ENCODE results near the gene CHRND.

CHRND gene

DNA sequence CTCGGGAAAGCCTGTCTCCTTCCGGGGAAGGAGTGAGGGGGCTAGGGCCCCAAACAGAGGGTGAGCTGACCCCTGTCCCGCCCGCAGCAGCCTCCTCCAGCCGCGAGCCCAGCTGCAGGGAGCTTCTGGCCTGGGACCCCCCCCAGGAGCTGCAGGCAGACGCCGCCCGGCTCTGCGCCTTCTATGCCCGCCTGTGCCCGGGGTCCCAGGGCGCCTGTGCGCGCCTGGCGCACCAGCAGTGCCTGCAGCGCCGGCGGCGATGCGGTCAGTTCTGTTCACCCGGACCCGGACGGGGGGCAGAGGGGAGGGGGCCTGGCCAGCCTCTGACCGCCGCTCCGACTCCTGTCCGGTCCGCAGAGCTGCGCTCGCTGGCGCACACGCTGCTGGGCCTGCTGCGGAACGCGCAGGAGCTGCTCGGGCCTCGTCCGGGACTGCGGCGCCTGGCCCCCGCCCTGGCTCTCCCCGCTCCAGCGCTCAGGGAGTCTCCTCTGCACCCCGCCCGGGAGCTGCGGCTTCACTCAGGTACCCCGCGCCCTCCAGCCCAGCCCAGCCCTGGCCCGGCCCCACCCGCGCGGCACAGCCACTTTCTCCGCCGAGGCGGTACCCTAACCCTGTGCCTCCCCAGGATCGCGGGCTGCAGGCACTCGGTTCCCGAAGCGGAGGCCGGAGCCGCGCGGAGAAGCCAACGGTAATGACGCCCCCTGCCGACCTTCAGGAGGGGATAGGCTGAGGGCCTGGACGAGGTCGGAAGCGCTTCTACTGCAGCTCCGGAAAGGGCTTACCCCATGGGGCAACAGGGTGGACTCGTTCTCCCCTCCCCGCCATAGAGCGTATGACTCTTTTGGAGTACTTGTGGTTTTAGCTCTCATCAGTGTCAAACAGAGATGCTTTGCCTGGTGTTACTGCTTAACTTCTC is 2.0 kb upstream of the CHRND start (continued):
- TF ChIP-seq, protein P1, sequence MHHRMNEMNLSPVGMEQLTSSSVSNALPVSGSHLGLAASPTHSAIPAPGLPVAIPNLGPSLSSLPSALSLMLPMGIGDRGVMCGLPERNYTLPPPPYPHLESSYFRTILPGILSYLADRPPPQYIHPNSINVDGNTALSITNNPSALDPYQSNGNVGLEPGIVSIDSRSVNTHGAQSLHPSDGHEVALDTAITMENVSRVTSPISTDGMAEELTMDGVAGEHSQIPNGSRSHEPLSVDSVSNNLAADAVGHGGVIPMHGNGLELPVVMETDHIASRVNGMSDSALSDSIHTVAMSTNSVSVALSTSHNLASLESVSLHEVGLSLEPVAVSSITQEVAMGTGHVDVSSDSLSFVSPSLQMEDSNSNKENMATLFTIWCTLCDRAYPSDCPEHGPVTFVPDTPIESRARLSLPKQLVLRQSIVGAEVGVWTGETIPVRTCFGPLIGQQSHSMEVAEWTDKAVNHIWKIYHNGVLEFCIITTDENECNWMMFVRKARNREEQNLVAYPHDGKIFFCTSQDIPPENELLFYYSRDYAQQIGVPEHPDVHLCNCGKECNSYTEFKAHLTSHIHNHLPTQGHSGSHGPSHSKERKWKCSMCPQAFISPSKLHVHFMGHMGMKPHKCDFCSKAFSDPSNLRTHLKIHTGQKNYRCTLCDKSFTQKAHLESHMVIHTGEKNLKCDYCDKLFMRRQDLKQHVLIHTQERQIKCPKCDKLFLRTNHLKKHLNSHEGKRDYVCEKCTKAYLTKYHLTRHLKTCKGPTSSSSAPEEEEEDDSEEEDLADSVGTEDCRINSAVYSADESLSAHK (tag by site-specific recombination; IDR thresholded peaks at IDR 0.05), result no peak
- TF ChIP-seq YY2 (tag by site-specific recombination; IDR thresholded peaks at IDR 0.05) (no peak), ZNF548 (tag by site-specific recombination; IDR thresholded peaks at IDR 0.05) (no peak), ZFP69B (tag by site-specific recombination; IDR thresholded peaks at IDR 0.05) (no peak), SETDB1 (IDR thresholded peaks at IDR 0.05; ENCODE audit: insufficient read length, low read length) (no peak), ZEB2 (tag by site-specific recombination; IDR thresholded peaks at IDR 0.05) (peak; percentile 65; the same call in 1 of the 2 replicates), ZNF571 (tag by site-specific recombination; IDR thresholded peaks at IDR 0.05) (no peak), HOXA7 (CRISPR knock-in tag; IDR thresholded peaks at IDR 0.05; ENCODE audit: borderline replicate concordance) (no peak), PRDM1 (tag by site-specific recombination; IDR thresholded peaks at IDR 0.05) (no peak), WT1 (tag by site-specific recombination; IDR thresholded peaks at IDR 0.05) (no peak), ZNF529 (tag by site-specific recombination; IDR thresholded peaks at IDR 0.05; ENCODE audit: insufficient replicate concordance) (no peak), KLF8 (tag by site-specific recombination; IDR thresholded peaks at IDR 0.05) (peak; percentile 54; the same call in 1 of the 2 replicates), KLF1 (tag by site-specific recombination; IDR thresholded peaks at IDR 0.05) (peak; percentile 64), ZNF239 (tag by site-specific recombination; IDR thresholded peaks at IDR 0.05) (no peak), SCRT2 (tag by site-specific recombination; IDR thresholded peaks at IDR 0.05) (peak; percentile 53), ZNF660 (tag by site-specific recombination; IDR thresholded peaks at IDR 0.05) (peak; percentile 55; the same call in 1 of the 2 replicates), ZNF624 (tag by site-specific recombination; IDR thresholded peaks at IDR 0.05) (no peak), ZBTB21 (tag by site-specific recombination; IDR thresholded peaks at IDR 0.05) (no peak), ZNF76 (tag by site-specific recombination; IDR thresholded peaks at IDR 0.05; ENCODE audit: borderline replicate concordance, low read depth) (no peak), ZNF274 (IDR thresholded peaks at IDR 0.05; ENCODE audit: low read length) (no peak), ZNF274 (tag by site-specific recombination; IDR thresholded peaks at IDR 0.05; ENCODE audit: borderline replicate concordance) (no peak), ZNF121 (tag by site-specific recombination; IDR thresholded peaks at IDR 0.05) (no peak), ZBTB20 (tag by site-specific recombination; IDR thresholded peaks at IDR 0.05) (peak; percentile 77; the same call in 1 of the 2 replicates)
- TF ChIP-seq, protein P2, sequence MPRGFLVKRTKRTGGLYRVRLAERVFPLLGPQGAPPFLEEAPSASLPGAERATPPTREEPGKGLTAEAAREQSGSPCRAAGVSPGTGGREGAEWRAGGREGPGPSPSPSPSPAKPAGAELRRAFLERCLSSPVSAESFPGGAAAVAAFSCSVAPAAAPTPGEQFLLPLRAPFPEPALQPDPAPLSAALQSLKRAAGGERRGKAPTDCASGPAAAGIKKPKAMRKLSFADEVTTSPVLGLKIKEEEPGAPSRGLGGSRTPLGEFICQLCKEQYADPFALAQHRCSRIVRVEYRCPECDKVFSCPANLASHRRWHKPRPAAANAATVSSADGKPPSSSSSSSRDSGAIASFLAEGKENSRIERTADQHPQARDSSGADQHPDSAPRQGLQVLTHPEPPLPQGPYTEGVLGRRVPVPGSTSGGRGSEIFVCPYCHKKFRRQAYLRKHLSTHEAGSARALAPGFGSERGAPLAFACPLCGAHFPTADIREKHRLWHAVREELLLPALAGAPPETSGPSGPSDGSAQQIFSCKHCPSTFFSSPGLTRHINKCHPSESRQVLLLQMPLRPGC (tag by site-specific recombination; IDR thresholded peaks at IDR 0.05), result no peak
- TF ChIP-seq, protein P3, sequence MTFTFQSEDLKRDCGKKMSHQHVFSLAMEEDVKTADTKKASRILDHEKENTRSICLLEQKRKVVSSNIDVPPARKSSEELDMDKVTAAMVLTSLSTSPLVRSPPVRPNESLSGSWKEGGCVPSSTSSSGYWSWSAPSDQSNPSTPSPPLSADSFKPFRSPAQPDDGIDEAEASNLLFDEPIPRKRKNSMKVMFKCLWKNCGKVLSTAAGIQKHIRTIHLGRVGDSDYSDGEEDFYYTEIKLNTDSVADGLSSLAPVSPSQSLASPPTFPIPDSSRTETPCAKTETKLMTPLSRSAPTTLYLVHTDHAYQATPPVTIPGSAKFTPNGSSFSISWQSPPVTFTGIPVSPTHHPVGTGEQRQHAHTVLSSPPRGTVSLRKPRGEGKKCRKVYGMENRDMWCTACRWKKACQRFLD (tag by site-specific recombination; IDR thresholded peaks at IDR 0.05), result no peak
- TF ChIP-seq, protein P4, sequence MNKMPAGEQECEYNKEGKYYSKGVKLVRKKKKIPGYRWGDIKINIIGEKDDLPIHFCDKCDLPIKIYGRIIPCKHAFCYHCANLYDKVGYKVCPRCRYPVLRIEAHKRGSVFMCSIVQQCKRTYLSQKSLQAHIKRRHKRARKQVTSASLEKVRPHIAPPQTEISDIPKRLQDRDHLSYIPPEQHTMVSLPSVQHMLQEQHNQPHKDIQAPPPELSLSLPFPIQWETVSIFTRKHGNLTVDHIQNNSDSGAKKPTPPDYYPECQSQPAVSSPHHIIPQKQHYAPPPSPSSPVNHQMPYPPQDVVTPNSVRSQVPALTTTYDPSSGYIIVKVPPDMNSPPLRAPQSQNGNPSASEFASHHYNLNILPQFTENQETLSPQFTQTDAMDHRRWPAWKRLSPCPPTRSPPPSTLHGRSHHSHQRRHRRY (tag by site-specific recombination; IDR thresholded peaks at IDR 0.05), result no peak
- TF ChIP-seq, protein P5, sequence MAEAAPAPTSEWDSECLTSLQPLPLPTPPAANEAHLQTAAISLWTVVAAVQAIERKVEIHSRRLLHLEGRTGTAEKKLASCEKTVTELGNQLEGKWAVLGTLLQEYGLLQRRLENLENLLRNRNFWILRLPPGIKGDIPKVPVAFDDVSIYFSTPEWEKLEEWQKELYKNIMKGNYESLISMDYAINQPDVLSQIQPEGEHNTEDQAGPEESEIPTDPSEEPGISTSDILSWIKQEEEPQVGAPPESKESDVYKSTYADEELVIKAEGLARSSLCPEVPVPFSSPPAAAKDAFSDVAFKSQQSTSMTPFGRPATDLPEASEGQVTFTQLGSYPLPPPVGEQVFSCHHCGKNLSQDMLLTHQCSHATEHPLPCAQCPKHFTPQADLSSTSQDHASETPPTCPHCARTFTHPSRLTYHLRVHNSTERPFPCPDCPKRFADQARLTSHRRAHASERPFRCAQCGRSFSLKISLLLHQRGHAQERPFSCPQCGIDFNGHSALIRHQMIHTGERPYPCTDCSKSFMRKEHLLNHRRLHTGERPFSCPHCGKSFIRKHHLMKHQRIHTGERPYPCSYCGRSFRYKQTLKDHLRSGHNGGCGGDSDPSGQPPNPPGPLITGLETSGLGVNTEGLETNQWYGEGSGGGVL (tag by site-specific recombination; IDR thresholded peaks at IDR 0.05), result no peak
- TF ChIP-seq, protein P6, sequence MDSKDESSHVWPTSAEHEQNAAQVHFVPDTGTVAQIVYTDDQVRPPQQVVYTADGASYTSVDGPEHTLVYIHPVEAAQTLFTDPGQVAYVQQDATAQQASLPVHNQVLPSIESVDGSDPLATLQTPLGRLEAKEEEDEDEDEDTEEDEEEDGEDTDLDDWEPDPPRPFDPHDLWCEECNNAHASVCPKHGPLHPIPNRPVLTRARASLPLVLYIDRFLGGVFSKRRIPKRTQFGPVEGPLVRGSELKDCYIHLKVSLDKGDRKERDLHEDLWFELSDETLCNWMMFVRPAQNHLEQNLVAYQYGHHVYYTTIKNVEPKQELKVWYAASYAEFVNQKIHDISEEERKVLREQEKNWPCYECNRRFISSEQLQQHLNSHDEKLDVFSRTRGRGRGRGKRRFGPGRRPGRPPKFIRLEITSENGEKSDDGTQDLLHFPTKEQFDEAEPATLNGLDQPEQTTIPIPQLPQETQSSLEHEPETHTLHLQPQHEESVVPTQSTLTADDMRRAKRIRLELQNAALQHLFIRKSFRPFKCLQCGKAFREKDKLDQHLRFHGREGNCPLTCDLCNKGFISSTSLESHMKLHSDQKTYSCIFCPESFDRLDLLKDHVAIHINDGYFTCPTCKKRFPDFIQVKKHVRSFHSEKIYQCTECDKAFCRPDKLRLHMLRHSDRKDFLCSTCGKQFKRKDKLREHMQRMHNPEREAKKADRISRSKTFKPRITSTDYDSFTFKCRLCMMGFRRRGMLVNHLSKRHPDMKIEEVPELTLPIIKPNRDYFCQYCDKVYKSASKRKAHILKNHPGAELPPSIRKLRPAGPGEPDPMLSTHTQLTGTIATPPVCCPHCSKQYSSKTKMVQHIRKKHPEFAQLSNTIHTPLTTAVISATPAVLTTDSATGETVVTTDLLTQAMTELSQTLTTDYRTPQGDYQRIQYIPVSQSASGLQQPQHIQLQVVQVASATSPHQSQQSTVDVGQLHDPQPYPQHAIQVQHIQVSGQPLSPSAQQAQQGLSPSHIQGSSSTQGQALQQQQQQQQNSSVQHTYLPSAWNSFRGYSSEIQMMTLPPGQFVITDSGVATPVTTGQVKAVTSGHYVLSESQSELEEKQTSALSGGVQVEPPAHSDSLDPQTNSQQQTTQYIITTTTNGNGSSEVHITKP (tag by site-specific recombination; IDR thresholded peaks at IDR 0.05), result 0 out of 2 replicates have a peak, but pooled peaks have one; percentile 44
